Suprapubic skin (tissue), 3 donors: Measurements from ENCODE around the gene THG1L.

ENCODE experiments used
- CTCF ChIP-seq, 2 donors: fragments of 200-600 bp in 1 of 2; fragments of 450-650 bp in 1 of 2; sonication (generic) in 1 of 2; IDR thresholded peaks; one replicate each; pipeline ENCODE4 v1.5.1; 2016 to 2019; ENCODE audit warnings: antibody characterized with exemption in 2 of 2, mild to moderate bottlenecking in 1 of 2, moderate library complexity in 1 of 2
- EP300 ChIP-seq: sonication (generic); formaldehyde crosslinking; IDR thresholded peaks from one replicate; pipeline ENCODE4 v1.6.1; 2017; ENCODE audit warnings: antibody characterized with exemption
- POLR2A ChIP-seq, 2 donors: fragments of 450-650 bp; IDR thresholded peaks; one replicate each; pipeline ENCODE4 v1.6.1; 2017; ENCODE audit warnings: antibody characterized with exemption in 2 of 2, mild to moderate bottlenecking in 2 of 2, moderate library complexity in 2 of 2

DNA sequence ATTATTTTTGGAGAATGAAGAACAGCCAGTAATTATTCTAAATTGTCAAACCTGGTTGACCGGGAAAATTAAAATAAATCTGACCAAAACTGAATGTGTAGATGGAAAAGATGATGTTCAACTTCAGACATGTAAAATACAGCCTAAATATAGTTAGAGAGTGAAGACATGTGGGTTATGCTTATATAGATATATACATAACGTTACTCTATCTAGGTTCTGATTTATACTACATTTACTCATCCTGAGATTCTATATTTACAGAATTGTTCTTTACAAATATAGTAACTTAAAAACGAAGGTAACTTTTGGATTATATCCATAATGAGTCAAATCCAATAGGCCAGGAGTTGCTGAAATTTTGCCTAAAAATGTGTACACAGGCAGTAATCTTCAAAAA lies 20.8 kb upstream of the THG1L start:
- TF ChIP-seq EP300 = no peak
- no peak for TF ChIP-seq CTCF (IDR thresholded peaks at IDR 0.05)
- no peak for TF ChIP-seq POLR2A (IDR thresholded peaks at IDR 0.05)
